HepG2 (cell line): ENCODE measurements around the gene TMEM247. TPM values are rescaled to one million over a fixed set of nuclear protein-coding genes. Genes with fewer than 3 reads are reported as not detected.
A peak's percentile ranks its signal among the peaks of the same experiment; 100 is the strongest.

Experiments
- CCDC6 ChIP-seq: sonication (generic); formaldehyde crosslinking; IDR thresholded peaks from 2 replicates; pipeline ENCODE4 v1.8.1; 2022; ENCODE audit warnings: mild to moderate bottlenecking, missing genetic modification reagents, moderate library complexity
- FOXP1 ChIP-seq, 2 experiments: fragments of 450-650 bp in 1 of 2; IDR thresholded peaks; 2 replicates each; pipeline ENCODE4 v1.6.1; 2017 to 2018; ENCODE audit warnings: antibody characterized with exemption in 1 of 2
- ZNF121 ChIP-seq: sonication (generic); formaldehyde crosslinking; IDR thresholded peaks from 2 replicates; pipeline ENCODE4 v1.5.0; 2020; ENCODE audit warnings: mild to moderate bottlenecking, missing genetic modification reagents
- ZNF20 ChIP-seq: sonication (generic); formaldehyde crosslinking; IDR thresholded peaks from 2 replicates; pipeline ENCODE4 v1.4.0; 2020; ENCODE audit warnings: mild to moderate bottlenecking, moderate library complexity, missing genetic modification reagents
- ZNF281 ChIP-seq: sonication (generic); formaldehyde crosslinking; IDR thresholded peaks from 2 replicates; pipeline ENCODE4 v1.4.0; 2020; ENCODE audit warnings: missing genetic modification reagents, borderline replicate concordance
- ZNF512B ChIP-seq: sonication (generic); formaldehyde crosslinking; IDR thresholded peaks from 2 replicates; pipeline ENCODE4 v1.5.1; 2020; ENCODE audit warnings: missing genetic modification reagents, mild to moderate bottlenecking, borderline replicate concordance
- ZNF556 ChIP-seq: sonication (generic); formaldehyde crosslinking; IDR thresholded peaks from 2 replicates; pipeline ENCODE4 v1.4.0; 2020; ENCODE audit warnings: mild to moderate bottlenecking, missing genetic modification reagents, borderline replicate concordance
- ZNF605 ChIP-seq: sonication (generic); formaldehyde crosslinking; IDR thresholded peaks from 2 replicates; pipeline ENCODE4 v1.8.0; 2022; ENCODE audit warnings: mild to moderate bottlenecking, missing genetic modification reagents
- polyA plus RNA-seq, 8 experiments: library from polyadenylated mRNA; depleted of rRNA in 3 of 8; stranded (reverse) in 7 of 8; unstranded in 1 of 8; fragments of >200 nt; fragmentation: Illumina TruSeq in 4 of 8; extraction: Trizol in 4 of 8; gene quantifications; 2 replicates each; pipeline versions ENCODE4 v1.2.1 to v1.2.3, GENCODE V29; 2011 to 2016; ENCODE audit warnings: low read depth in 4 of 8, missing spikeins in 1 of 8, mixed read lengths in 1 of 8; ENCODE audit not compliant: insufficient read depth in 1 of 8
- total RNA-seq, 5 experiments: library from RNA; depleted of rRNA; stranded (reverse); fragments of >200 nt; fragmentation: Illumina TruSeq; extraction: Trizol; gene quantifications; 2 replicates each; pipeline ENCODE4 v1.2.3, GENCODE V29; 2016; ENCODE audit warnings: low read depth in 1 of 5
- TF ChIP-seq, protein P1 (sequence below): sonication (generic); formaldehyde crosslinking; IDR thresholded peaks from 2 replicates; pipeline ENCODE4 v1.5.0; 2020; ENCODE audit warnings: mild to moderate bottlenecking, missing genetic modification reagents, borderline replicate concordance
- TF ChIP-seq, protein P2 (sequence below): sonication (generic); formaldehyde crosslinking; IDR thresholded peaks from 2 replicates; pipeline ENCODE4 v1.4.0; 2020; ENCODE audit warnings: missing genetic modification reagents, mild to moderate bottlenecking, borderline replicate concordance
- TF ChIP-seq, protein P3 (sequence below): IDR thresholded peaks from 2 replicates; pipeline ENCODE4 v1.6.1; 2018; ENCODE audit warnings: missing genetic modification reagents

TMEM247 gene
- total and polyA plus RNA-seq, 2 of the 13 experiments (the other 11 are each of a cell fraction or from before 2014, with no cell fraction given): not detected

DNA sequence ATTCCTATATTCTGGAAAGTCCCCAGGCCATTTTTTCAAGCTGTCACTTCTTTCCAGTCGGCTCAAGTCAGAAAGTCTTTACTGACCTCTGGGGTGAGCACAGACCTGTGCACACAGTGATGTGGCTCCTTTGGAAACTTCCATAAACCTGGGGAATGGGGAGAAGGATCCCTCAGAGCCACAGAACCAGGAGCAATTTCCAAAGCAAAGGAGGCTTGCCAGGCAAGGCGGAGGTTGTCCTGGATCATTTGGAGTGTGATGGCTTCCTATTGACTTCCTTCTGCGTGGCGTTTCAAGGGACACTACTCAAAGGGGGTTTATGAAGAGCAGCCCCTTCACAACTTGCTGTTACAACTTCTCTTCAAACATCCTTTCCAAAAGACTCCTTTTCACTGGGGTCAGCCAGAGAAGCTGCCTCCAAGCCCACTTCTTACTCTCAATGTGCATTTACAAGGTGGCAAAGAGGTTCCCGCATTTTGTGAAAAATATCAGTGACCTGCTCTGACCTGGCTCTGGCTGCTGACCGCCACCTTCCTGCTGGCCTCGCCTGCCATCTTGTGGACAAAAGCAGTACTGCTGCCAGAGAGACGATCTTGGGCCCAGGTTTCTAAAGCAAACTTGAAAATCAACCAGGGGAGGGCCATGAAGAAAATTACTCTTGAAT is 18.2 kb upstream of the TMEM247 start (continued):
- TF ChIP-seq, protein P1, sequence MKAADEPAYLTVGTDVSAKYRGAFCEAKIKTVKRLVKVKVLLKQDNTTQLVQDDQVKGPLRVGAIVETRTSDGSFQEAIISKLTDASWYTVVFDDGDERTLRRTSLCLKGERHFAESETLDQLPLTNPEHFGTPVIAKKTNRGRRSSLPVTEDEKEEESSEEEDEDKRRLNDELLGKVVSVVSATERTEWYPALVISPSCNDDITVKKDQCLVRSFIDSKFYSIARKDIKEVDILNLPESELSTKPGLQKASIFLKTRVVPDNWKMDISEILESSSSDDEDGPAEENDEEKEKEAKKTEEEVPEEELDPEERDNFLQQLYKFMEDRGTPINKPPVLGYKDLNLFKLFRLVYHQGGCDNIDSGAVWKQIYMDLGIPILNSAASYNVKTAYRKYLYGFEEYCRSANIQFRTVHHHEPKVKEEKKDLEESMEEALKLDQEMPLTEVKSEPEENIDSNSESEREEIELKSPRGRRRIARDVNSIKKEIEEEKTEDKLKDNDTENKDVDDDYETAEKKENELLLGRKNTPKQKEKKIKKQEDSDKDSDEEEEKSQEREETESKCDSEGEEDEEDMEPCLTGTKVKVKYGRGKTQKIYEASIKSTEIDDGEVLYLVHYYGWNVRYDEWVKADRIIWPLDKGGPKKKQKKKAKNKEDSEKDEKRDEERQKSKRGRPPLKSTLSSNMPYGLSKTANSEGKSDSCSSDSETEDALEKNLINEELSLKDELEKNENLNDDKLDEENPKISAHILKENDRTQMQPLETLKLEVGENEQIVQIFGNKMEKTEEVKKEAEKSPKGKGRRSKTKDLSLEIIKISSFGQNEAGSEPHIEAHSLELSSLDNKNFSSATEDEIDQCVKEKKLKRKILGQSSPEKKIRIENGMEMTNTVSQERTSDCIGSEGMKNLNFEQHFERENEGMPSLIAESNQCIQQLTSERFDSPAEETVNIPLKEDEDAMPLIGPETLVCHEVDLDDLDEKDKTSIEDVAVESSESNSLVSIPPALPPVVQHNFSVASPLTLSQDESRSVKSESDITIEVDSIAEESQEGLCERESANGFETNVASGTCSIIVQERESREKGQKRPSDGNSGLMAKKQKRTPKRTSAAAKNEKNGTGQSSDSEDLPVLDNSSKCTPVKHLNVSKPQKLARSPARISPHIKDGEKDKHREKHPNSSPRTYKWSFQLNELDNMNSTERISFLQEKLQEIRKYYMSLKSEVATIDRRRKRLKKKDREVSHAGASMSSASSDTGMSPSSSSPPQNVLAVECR (CRISPR knock-in tag): peak; percentile 55; the same call in 1 of the 2 replicates
- TF ChIP-seq ZNF512B (CRISPR knock-in tag) (peak; percentile 18; the same call in 1 of the 2 replicates), ZNF121 (CRISPR knock-in tag) (0 out of 2 replicates have a peak, but pooled peaks have one; percentile 30), ZNF281 (CRISPR knock-in tag) (peak; percentile 19; the same call in 1 of the 2 replicates), ZNF556 (CRISPR knock-in tag) (0 out of 2 replicates have a peak, but pooled peaks have one; percentile 53), ZNF605 (peak; percentile 91), FOXP1 (IDR thresholded peaks at IDR 0.05) (no peak), FOXP1 (CRISPR knock-in tag; IDR thresholded peaks at IDR 0.05) (no peak), CCDC6 (CRISPR knock-in tag) (0 out of 2 replicates have a peak, but pooled peaks have one; percentile 4), ZNF20 (CRISPR knock-in tag) (no peak)
- TF ChIP-seq, protein P2, sequence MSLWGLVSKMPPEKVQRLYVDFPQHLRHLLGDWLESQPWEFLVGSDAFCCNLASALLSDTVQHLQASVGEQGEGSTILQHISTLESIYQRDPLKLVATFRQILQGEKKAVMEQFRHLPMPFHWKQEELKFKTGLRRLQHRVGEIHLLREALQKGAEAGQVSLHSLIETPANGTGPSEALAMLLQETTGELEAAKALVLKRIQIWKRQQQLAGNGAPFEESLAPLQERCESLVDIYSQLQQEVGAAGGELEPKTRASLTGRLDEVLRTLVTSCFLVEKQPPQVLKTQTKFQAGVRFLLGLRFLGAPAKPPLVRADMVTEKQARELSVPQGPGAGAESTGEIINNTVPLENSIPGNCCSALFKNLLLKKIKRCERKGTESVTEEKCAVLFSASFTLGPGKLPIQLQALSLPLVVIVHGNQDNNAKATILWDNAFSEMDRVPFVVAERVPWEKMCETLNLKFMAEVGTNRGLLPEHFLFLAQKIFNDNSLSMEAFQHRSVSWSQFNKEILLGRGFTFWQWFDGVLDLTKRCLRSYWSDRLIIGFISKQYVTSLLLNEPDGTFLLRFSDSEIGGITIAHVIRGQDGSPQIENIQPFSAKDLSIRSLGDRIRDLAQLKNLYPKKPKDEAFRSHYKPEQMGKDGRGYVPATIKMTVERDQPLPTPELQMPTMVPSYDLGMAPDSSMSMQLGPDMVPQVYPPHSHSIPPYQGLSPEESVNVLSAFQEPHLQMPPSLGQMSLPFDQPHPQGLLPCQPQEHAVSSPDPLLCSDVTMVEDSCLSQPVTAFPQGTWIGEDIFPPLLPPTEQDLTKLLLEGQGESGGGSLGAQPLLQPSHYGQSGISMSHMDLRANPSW: no peak; the same call in 1 of the 2 replicates
- TF ChIP-seq, protein P3, sequence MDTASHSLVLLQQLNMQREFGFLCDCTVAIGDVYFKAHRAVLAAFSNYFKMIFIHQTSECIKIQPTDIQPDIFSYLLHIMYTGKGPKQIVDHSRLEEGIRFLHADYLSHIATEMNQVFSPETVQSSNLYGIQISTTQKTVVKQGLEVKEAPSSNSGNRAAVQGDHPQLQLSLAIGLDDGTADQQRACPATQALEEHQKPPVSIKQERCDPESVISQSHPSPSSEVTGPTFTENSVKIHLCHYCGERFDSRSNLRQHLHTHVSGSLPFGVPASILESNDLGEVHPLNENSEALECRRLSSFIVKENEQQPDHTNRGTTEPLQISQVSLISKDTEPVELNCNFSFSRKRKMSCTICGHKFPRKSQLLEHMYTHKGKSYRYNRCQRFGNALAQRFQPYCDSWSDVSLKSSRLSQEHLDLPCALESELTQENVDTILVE (CRISPR knock-in tag): peak; percentile 80; the same call in 1 of the 2 replicates
